Pancreas (tissue), 10 donors: ENCODE results near the gene GNAI1. TPM values are rescaled to one million over a fixed set of nuclear protein-coding genes. Genes with fewer than 3 reads are reported as not detected.

Experiments used
- ATAC-seq, 4 donors: fragments of 200-7000 bp; cut with Tn5 transposase; one replicate each; pipeline versions ENCODE4 v1.8.0 to v1.9.1; 2020; ENCODE audit warnings: mild to moderate bottlenecking in 4 of 4, moderate library complexity in 4 of 4
- DNase-seq, 6 donors: peaks; one replicate each; pipeline ENCODE4 v3.0.0-alpha.2; 2020
- FAIRE-seq: peaks from 2 replicates; lab custom pipeline; 2012; peaks lifted over from hg19 to GRCh38; lab: Jason Lieb, UNC
- H3K27ac ChIP-seq, 4 donors: fragments of 200-600 bp; sonication (generic); 1 replicate in 3 of 4; 2 replicates in 1 of 4; pipeline versions ENCODE4 v1.5.0 to v1.8.0; 2020
- H3K27me3 ChIP-seq, 4 donors: fragments of 200-600 bp; one replicate each; pipeline ENCODE4 v1.8.0; 2021
- H3K36me3 ChIP-seq, 3 donors: fragments of 200-600 bp; sonication (generic) in 1 of 3; one replicate each; pipeline versions ENCODE4 v1.5.0 to v1.8.0; 2020 to 2021
- H3K4me1 ChIP-seq, 3 donors: fragments of 200-600 bp; one replicate each; pipeline ENCODE4 v1.8.0; 2021
- H3K4me3 ChIP-seq, 4 donors: fragments of 200-600 bp; sonication (generic) in 2 of 4; one replicate each; pipeline versions ENCODE4 v1.5.0 to v1.8.0; 2020 to 2021
- H3K9me3 ChIP-seq, 4 donors: fragments of 200-600 bp; one replicate each; pipeline ENCODE4 v1.8.0; 2021
- WGBS, 2 donors: extraction: QIAGEN DNeasy Blood & Tissue Kit; methylation state at CpG; one replicate each; pipeline ENCODE4 v1.1.7; 2013; 5-methylcytosine and 5-hydroxymethylcytosine counted together
- intact Hi-C, 3 donors: fragments of 100-400 bp; cut with DNase I; formaldehyde crosslinking; loops; one replicate each; pipeline versions ENCODE4 v1.11.1 to v1.14.2; 2022
- polyA plus RNA-seq, 2 donors: library from polyadenylated mRNA; stranded (reverse); fragments of 200-250 nt; gene quantifications; one replicate each; pipeline ENCODE4 v1.2.3, GENCODE V29; 2013
- total RNA-seq, 6 donors: library from RNA; stranded (reverse); fragmentation: NEBNext Ultra II Directional in 4 of 6; extraction: Animal tissue kit (Norgen Biotek cat#: 25700) in 4 of 6; gene quantifications; one replicate each; pipeline versions ENCODE4 v1.2.1 to v1.2.4, GENCODE V29; 2021 to 2023
- TF ChIP-seq, protein P1 (sequence below), 4 donors: fragments of 200-600 bp; sonication (generic) in 3 of 4; IDR thresholded peaks; one replicate each; pipeline versions ENCODE4 v1.5.0 to v1.8.0; 2021; ENCODE audit warnings: antibody characterized with exemption in 4 of 4
- donor health status: healthy with polysubstance abuse.
- donor health status: DM: no; HTN: no; CAD: no; lungs with moderate emphysema.
- donor health status: DM: no; HTN: no; CAD: no.
- donor health status: control.
- donor health status: control.
- donor health status: Bipolar disorder and iron deficiency.
- donor health status: DM: yes; HTN: yes; CAD: no.
- donor health status: DM: no; HTN: no; CAD: no.
- donor health status: DM: no; HTN: no; CAD: no.
- donor health status: DM: yes; HTN: yes; CAD: no.

GNAI1 gene
- total and polyA plus RNA-seq, 8 donors, result 3.0 to 25.9 (median 5.4) TPM

DNA sequence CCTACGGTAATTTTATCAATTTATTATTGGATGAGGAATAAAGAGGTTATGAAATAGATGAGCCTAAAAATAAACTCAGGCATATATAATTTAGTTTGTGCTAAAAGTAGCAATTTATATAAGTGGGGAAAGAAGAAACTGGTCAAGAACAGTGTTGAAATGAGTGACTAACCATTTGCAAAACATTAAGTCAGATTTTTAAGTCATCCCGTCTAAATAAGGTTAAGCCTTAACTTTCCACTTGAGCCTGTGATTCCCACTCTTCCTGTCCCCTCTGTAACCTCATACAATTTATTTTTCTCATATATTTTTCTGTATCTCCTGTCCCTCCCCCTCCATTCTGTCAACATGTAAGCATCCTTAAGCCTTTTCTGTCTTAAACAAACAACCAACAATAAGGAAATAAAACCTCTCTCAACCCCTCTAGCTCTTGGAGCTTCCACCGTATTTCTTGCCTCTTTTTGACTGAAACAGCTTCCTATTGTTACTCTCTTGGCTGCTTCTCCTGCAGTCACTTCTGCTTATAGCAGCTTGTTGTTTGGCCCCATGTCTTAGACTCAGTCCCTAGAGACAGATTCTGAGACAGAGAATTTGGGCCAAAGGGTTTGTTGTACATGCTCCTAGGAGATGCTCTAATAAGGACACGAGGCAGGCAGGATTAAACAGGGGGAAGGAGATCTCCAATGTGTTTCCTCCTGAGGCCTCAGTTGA lies 109.7 kb downstream of the GNAI1 start:
- intact Hi-C loops, result no loop called here

DNA sequence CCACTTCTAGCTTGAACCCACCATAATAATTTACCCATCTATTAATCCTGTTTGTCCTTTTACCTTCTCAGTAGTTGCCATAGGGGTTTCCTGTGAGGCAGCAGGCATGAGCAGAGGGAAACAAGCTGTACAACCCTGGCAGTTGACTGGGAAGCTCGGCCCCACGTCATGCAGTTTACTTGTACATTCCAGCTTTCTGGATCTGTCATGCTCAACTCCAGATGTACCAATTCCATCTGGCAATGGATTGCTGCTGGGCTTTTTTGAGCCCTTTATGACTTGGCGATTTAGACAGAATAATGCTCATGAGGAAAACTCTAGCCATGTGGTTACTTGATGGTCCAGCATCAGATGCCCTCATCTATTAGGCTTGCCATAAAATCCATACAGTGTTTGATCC lies 112.5 kb downstream of the GNAI1 start:
- WGBS, 2 donors, result 67 to 70% methylated on average over 3 of the region's 3 CpGs
- Histone ChIP-seq H3K36me3 (no peaks in the 10 kb centered on the region), H3K4me1 (no peaks in the 10 kb centered on the region), H3K27ac (no peak overlapping the region), H3K4me3 (no peak overlapping the region), H3K9me3 (no peaks in the 10 kb centered on the region), H3K27me3 (no peaks in the 10 kb centered on the region)
- no peak for DNase-seq
- ATAC-seq, result no peak
- intact Hi-C loops, result no loop called here
- TF ChIP-seq, protein P1, sequence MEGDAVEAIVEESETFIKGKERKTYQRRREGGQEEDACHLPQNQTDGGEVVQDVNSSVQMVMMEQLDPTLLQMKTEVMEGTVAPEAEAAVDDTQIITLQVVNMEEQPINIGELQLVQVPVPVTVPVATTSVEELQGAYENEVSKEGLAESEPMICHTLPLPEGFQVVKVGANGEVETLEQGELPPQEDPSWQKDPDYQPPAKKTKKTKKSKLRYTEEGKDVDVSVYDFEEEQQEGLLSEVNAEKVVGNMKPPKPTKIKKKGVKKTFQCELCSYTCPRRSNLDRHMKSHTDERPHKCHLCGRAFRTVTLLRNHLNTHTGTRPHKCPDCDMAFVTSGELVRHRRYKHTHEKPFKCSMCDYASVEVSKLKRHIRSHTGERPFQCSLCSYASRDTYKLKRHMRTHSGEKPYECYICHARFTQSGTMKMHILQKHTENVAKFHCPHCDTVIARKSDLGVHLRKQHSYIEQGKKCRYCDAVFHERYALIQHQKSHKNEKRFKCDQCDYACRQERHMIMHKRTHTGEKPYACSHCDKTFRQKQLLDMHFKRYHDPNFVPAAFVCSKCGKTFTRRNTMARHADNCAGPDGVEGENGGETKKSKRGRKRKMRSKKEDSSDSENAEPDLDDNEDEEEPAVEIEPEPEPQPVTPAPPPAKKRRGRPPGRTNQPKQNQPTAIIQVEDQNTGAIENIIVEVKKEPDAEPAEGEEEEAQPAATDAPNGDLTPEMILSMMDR (IDR thresholded peaks at IDR 0.05), result no peak
- no peak for FAIRE-seq

More for the DNA sequence above, 109.7 kb downstream of the GNAI1 start:
- H3K4me3 ChIP-seq, result no peak overlapping the region
- H3K27ac ChIP-seq, result no peak overlapping the region
- 64 to 81% methylated on average over 4 of the region's 4 CpGs for WGBS, 2 donors
- no peak for FAIRE-seq
- H3K4me1 ChIP-seq, result no peaks in the 10 kb centered on the region
- H3K27me3 ChIP-seq, result no peaks in the 10 kb centered on the region
- TF ChIP-seq, protein P1 (IDR thresholded peaks at IDR 0.05), result no peak
- H3K9me3 ChIP-seq, result no peaks in the 10 kb centered on the region
- DNase-seq, result no peak
- ATAC-seq, result peak in 1 of 4 donors; percentile 52
- H3K36me3 ChIP-seq, result no peaks in the 10 kb centered on the region

DNA sequence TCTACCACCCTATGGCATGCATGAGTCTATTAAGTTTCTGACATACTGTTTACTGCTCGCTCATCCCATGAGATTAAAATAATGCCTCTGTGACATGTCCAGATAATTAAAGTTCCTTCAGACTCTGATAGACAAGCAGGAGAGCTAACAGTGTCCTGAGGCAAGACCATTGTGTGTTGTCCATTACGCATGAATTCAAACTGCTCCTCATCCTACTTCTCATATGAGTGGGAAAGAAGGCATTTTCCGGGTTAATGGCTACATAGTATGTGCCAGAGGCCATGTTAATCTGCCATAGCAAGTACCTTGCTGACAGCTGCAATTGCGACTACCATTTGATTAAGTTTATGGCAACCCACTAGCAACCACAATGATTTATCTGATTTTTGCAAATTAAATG lies 113.3 kb downstream of the GNAI1 start:
- Histone ChIP-seq H3K9me3 (no peaks in the 10 kb centered on the region), H3K4me1 (no peaks in the 10 kb centered on the region), H3K4me3 (no peak overlapping the region), H3K27ac (no peak overlapping the region), H3K27me3 (no peaks in the 10 kb centered on the region), H3K36me3 (no peaks in the 10 kb centered on the region)
- TF ChIP-seq, protein P1 (IDR thresholded peaks at IDR 0.05), result no peak
- DNase-seq (no peak), FAIRE-seq (no peak), ATAC-seq (no peak)
- intact Hi-C loops, result no loop called here
- 84% methylated on average over 4 of the region's 4 CpGs for WGBS, 2 donors

DNA sequence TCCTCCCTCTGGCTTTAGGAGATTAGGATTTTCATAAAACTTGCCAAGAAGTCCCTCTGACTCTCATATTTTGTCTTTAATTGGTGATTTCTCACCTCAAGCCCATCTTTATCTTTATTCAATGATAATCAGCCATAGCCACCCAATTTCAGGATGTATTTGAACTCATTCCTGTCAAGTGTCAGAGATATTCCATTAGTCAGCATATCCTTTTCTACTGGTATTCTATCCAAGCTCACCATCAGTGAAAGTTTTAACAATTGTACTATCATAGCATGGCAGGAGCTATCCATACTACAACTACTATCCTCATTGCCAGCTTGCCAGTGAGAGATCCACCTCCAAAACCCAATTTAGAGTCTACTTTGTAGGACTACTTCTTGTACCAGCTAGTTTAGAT lies 114.6 kb downstream of the GNAI1 start:
- ATAC-seq, result no peak
- TF ChIP-seq, protein P1 (IDR thresholded peaks at IDR 0.05), result no peak
- no peaks in the 10 kb centered on the region for H3K27me3 ChIP-seq
- DNase-seq, result no peak
- no peak overlapping the region for H3K4me3 ChIP-seq
- H3K4me1 ChIP-seq, result no peaks in the 10 kb centered on the region
- intact Hi-C loops, result no loop called here
- FAIRE-seq, result no peak
- H3K27ac ChIP-seq, result no peak overlapping the region
- H3K36me3 ChIP-seq, result no peaks in the 10 kb centered on the region
- no peaks in the 10 kb centered on the region for H3K9me3 ChIP-seq

DNA sequence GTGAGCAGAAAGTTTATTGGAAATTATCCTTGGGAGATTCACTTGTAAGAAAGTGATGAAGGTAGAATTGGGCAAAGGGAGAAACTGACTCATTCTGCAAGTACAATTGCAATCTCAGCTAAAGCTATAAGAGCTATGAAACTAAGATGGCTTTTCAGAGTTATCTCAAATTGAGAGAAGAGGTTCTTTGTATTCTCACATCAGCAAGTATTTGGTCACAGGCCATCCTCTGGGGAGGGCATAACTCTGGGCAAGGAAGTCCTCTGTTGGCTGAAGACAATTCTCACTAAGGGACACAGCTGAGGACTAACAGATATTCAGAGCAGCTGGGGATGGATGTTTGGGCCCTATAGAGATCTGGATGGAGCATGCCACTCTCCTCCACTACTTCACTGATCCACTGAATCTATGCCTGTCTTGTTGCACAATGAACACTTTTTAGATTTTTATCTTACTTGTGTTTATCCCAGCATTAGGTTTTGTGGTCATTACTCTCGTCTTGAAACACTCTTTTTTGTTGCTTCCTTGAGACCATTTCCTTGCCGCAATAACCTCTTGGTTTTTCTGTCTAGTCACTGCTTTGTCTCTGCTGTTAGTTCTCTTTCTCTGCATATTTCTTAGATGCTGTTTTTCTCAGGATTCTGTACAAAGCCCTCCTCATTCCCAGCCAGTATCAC lies 115.1 kb downstream of the GNAI1 start:
- intact Hi-C loops, result no loop called here
- no peak overlapping the region for H3K4me3 ChIP-seq
- ATAC-seq, result no peak
- H3K27me3 ChIP-seq, result no peaks in the 10 kb centered on the region
- no peaks in the 10 kb centered on the region for H3K4me1 ChIP-seq
- FAIRE-seq, result no peak
- DNase-seq, result no peak
- H3K9me3 ChIP-seq, result no peaks in the 10 kb centered on the region
- no peaks in the 10 kb centered on the region for H3K36me3 ChIP-seq
- WGBS, 2 donors, result 23 to 30% methylated on average over 2 of the region's 2 CpGs
- no peak overlapping the region for H3K27ac ChIP-seq
- TF ChIP-seq, protein P1 (IDR thresholded peaks at IDR 0.05), result no peak
